Testis (tissue), 3 donors: ENCODE results near the gene MYOZ3. TPM values are rescaled to one million over a fixed set of nuclear protein-coding genes. Genes with fewer than 3 reads are reported as not detected.
A peak's percentile ranks its signal among the peaks of the same experiment; 100 is the strongest.

ENCODE experiments used
- DNase-seq: peaks from one replicate; pipeline ENCODE4 v3.0.0-alpha.2; 2019
- H3K27ac ChIP-seq, 2 donors: fragments of 200-600 bp; sonication (generic); one replicate each; pipeline ENCODE4 v1.5.1; 2019
- H3K27me3 ChIP-seq: fragments of 200-600 bp; sonication (generic); one replicate; pipeline ENCODE4 v1.5.1; 2019
- H3K36me3 ChIP-seq: fragments of 200-600 bp; sonication (generic); one replicate; pipeline ENCODE4 v1.5.1; 2017; ENCODE audit warnings: low read depth; ENCODE audit errors: missing control alignments
- H3K4me1 ChIP-seq: fragments of 200-600 bp; sonication (generic); one replicate; pipeline ENCODE4 v1.5.1; 2019
- H3K4me3 ChIP-seq, 2 donors: fragments of 200-600 bp; sonication (generic); one replicate each; pipeline ENCODE4 v1.5.1; 2017 to 2019
- H3K9me3 ChIP-seq: fragments of 200-600 bp; sonication (generic); one replicate; pipeline ENCODE4 v1.5.1; 2017
- CTCF ChIP-seq, 3 experiments: fragments of 450-650 bp in 2 of 3; fragments of 200-600 bp in 1 of 3; sonication (generic) in 1 of 3; IDR thresholded peaks; one replicate each; pipeline ENCODE4 v1.5.1; 2016 to 2019; ENCODE audit warnings: antibody characterized with exemption in 3 of 3, mild to moderate bottlenecking in 2 of 3, moderate library complexity in 1 of 3
- POLR2A ChIP-seq: fragments of 450-650 bp; IDR thresholded peaks from one replicate; pipeline ENCODE4 v1.6.1; 2017; ENCODE audit warnings: antibody characterized with exemption, mild to moderate bottlenecking, moderate library complexity
- WGBS, 2 donors: methylation state at CpG; one replicate each; pipeline ENCODE4 v1.1.5; 2018; 5-methylcytosine and 5-hydroxymethylcytosine counted together
- intact Hi-C: fragments of 100-400 bp; cut with DNase I; formaldehyde crosslinking; loops from one replicate; pipeline ENCODE4 v1.15.1; 2023; ENCODE audit warnings: low total_unique reads
- polyA plus RNA-seq: library from polyadenylated mRNA; stranded (reverse); fragments of 350-450 nt; fragmentation: Illumina TruSeq; extraction: RNeasy Lipid Tissue Mini Kit (QIAGEN cat#74804); gene quantifications from one replicate; pipeline ENCODE4 v1.2.3, GENCODE V29; 2014; ENCODE audit warnings: low read depth, low replicate concordance; ENCODE audit not compliant: insufficient read depth
- total RNA-seq, 2 donors: library from RNA; depleted of rRNA; stranded (reverse); fragments of >200 nt; gene quantifications; one replicate each; pipeline ENCODE4 v1.2.3, GENCODE V29; 2016

MYOZ3 gene
- total and polyA plus RNA-seq, 3 donors from 2014 or later = 10.4 to 12.7 (median 12.0) TPM

DNA sequence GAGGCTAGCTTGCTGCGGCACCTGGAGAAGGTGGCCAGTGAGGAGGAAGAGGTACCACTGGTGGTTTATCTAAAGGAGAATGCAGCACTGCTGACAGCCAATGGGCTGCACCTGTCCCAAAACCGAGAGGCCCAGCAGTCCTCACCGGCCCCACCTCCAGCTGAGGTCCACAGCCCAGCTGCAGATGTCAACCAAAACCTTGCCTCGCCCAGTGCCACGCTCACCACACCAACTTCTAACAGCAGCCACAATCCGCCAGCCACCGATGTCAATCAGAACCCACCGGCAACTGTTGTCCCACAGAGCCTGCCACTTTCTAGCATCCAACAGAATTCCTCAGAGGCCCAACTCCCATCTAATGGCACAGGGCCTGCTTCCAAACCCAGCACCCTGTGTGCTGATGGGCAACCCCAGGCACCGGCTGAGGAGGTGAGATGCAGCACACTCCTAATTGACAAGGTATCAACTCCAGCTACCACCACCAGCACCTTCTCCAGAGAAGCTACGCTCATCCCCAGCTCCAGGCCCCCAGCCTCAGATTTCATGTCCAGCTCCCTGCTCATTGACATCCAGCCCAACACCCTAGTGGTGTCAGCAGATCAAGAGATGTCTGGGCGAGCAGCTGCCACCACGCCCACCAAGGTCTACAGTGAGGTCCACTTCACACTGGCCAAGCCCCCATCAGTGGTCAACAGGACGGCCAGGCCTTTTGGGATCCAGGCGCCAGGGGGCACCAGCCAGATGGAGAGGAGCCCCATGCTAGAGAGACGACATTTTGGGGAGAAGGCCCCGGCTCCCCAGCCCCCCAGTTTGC, 12.6 kb upstream of the MYOZ3 start:
- peaks cover 91% of the 10 kb centered on the region for H3K4me1 ChIP-seq
- WGBS, 2 donors = 90 to 95% methylated on average over 10 to 16 of the region's 16 CpGs
- intact Hi-C loops = no loop called here
- peak overlapping the region in 1 of 2 donors; percentile 7 for H3K27ac ChIP-seq
- H3K27me3 ChIP-seq = no peaks in the 10 kb centered on the region
- H3K9me3 ChIP-seq = no peaks in the 10 kb centered on the region
- DNase-seq = no peak
- no peak overlapping the region for H3K4me3 ChIP-seq
- no peaks in the 10 kb centered on the region for H3K36me3 ChIP-seq
- TF ChIP-seq POLR2A (no peak), CTCF (IDR thresholded peaks at IDR 0.05) (no peak)

DNA sequence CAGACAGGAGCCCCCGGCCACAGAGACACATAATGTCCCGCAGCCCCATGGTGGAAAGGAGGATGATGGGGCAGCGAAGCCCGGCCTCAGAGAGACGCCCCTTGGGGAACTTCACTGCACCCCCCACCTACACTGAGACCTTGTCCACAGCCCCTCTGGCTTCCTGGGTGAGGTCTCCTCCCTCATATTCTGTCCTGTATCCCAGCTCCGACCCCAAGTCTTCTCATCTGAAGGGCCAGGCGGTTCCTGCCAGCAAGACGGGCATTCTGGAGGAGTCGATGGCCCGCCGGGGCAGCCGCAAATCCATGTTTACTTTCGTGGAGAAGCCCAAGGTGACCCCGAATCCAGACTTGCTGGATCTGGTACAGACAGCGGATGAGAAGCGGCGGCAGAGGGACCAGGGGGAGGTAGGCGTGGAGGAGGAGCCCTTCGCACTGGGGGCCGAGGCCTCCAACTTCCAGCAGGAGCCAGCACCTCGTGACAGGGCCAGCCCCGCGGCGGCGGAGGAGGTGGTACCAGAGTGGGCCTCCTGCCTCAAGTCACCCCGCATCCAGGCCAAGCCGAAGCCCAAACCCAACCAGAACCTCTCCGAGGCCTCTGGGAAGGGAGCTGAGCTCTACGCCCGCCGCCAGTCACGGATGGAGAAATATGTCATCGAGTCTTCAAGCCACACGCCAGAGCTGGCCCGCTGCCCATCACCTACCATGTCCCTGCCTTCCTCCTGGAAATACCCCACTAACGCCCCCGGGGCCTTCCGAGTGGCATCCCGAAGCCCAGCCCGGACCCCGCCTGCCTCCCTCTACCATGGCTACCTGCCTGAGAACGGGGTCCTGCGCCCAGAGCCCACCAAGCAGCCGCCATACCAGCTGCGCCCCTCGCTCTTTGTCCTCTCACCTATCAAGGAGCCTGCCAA, 11.7 kb upstream of the MYOZ3 start:
- Histone ChIP-seq H3K9me3 (no peaks in the 10 kb centered on the region), H3K36me3 (no peaks in the 10 kb centered on the region)
- intact Hi-C loops = loop anchor here (10.0 kb wide), 1 partner anchor 55 kb away; no protein-coding TSS in a partner anchor

GRCh38 chr5:150650021-150651006, 10.7 kb upstream of the MYOZ3 start:
- no peak overlapping the region for H3K4me3 ChIP-seq
- peaks cover 81% of the 10 kb centered on the region for H3K4me1 ChIP-seq
- no peak for TF ChIP-seq POLR2A
- TF ChIP-seq CTCF (IDR thresholded peaks at IDR 0.05) = no peak
- H3K27me3 ChIP-seq = no peaks in the 10 kb centered on the region
- WGBS, 2 donors = 68 to 85% methylated on average over 24 to 38 of the region's 38 CpGs
- H3K9me3 ChIP-seq = no peaks in the 10 kb centered on the region
- DNase-seq = no peak
- H3K36me3 ChIP-seq = no peaks in the 10 kb centered on the region
- intact Hi-C loops = loop anchor here (10.0 kb wide), 1 partner anchor 56 kb away; no protein-coding TSS in a partner anchor
- H3K27ac ChIP-seq = peak overlapping the region in 1 of 2 donors; percentile 30

More for the DNA sequence above, 11.7 kb upstream of the MYOZ3 start:
- TF ChIP-seq POLR2A = no peak
- Histone ChIP-seq H3K4me3 (no peak overlapping the region), H3K27ac (no peak overlapping the region), H3K4me1 (peaks cover 89% of the 10 kb centered on the region), H3K27me3 (no peaks in the 10 kb centered on the region)
- 76 to 88% methylated on average over 19 to 46 of the region's 46 CpGs for WGBS, 2 donors
- peak; percentile 58 for DNase-seq

DNA sequence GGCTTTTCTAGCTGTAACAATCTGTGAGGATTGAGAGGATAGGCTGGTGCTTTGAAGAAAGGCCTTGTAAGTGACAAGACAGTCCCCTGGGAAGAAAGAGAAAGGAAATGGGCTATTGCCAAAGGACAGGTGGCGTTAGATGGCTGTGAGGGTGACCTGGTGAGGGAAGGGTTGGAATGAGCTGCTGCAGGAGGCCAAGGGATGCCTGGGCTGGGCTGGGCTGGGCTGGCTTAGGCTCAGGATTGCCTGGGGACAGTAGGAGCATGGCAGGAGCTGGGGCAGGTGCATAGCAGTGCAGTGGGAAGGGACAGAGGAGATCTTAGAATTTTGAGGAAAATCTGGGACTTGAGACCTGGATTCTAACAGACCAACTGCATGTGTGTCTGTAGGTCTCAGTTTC, 9.7 kb upstream of the MYOZ3 start:
- H3K4me1 ChIP-seq = peaks cover 81% of the 10 kb centered on the region
- no peak overlapping the region for H3K4me3 ChIP-seq
- H3K27ac ChIP-seq = no peak overlapping the region
- H3K27me3 ChIP-seq = no peaks in the 10 kb centered on the region
- 53 to 88% methylated on average over 1 of the region's 1 CpG for WGBS, 2 donors
- no peak for DNase-seq
- no peaks in the 10 kb centered on the region for H3K9me3 ChIP-seq
- TF ChIP-seq POLR2A = no peak
- TF ChIP-seq CTCF (IDR thresholded peaks at IDR 0.05) = no peak
- intact Hi-C loops = loop anchor here (10.0 kb wide), 1 partner anchor 57 kb away; no protein-coding TSS in a partner anchor
- no peaks in the 10 kb centered on the region for H3K36me3 ChIP-seq
